Testis (tissue), 3 donors: ENCODE data around the gene CUBN. TPM values are rescaled to one million over a fixed set of nuclear protein-coding genes. Genes with fewer than 3 reads are reported as not detected.

Source experiments
- DNase-seq: peaks from one replicate; pipeline ENCODE4 v3.0.0-alpha.2; 2019
- H3K27ac ChIP-seq, 2 donors: fragments of 200-600 bp; sonication (generic); one replicate each; pipeline ENCODE4 v1.5.1; 2019
- H3K27me3 ChIP-seq: fragments of 200-600 bp; sonication (generic); one replicate; pipeline ENCODE4 v1.5.1; 2019
- H3K36me3 ChIP-seq: fragments of 200-600 bp; sonication (generic); one replicate; pipeline ENCODE4 v1.5.1; 2017; ENCODE audit warnings: low read depth; ENCODE audit errors: missing control alignments
- H3K4me1 ChIP-seq: fragments of 200-600 bp; sonication (generic); one replicate; pipeline ENCODE4 v1.5.1; 2019
- H3K4me3 ChIP-seq, 2 donors: fragments of 200-600 bp; sonication (generic); one replicate each; pipeline ENCODE4 v1.5.1; 2017 to 2019
- H3K9me3 ChIP-seq: fragments of 200-600 bp; sonication (generic); one replicate; pipeline ENCODE4 v1.5.1; 2017
- CTCF ChIP-seq, 3 experiments: fragments of 450-650 bp in 2 of 3; fragments of 200-600 bp in 1 of 3; sonication (generic) in 1 of 3; IDR thresholded peaks; one replicate each; pipeline ENCODE4 v1.5.1; 2016 to 2019; ENCODE audit warnings: antibody characterized with exemption in 3 of 3, mild to moderate bottlenecking in 2 of 3, moderate library complexity in 1 of 3
- POLR2A ChIP-seq: fragments of 450-650 bp; IDR thresholded peaks from one replicate; pipeline ENCODE4 v1.6.1; 2017; ENCODE audit warnings: antibody characterized with exemption, mild to moderate bottlenecking, moderate library complexity
- WGBS, 2 donors: methylation state at CpG; one replicate each; pipeline ENCODE4 v1.1.5; 2018; 5-methylcytosine and 5-hydroxymethylcytosine counted together
- intact Hi-C: fragments of 100-400 bp; cut with DNase I; formaldehyde crosslinking; loops from one replicate; pipeline ENCODE4 v1.15.1; 2023; ENCODE audit warnings: low total_unique reads
- polyA plus RNA-seq: library from polyadenylated mRNA; stranded (reverse); fragments of 350-450 nt; fragmentation: Illumina TruSeq; extraction: RNeasy Lipid Tissue Mini Kit (QIAGEN cat#74804); gene quantifications from one replicate; pipeline ENCODE4 v1.2.3, GENCODE V29; 2014; ENCODE audit warnings: low read depth, low replicate concordance; ENCODE audit not compliant: insufficient read depth
- total RNA-seq, 2 donors: library from RNA; depleted of rRNA; stranded (reverse); fragments of >200 nt; gene quantifications; one replicate each; pipeline ENCODE4 v1.2.3, GENCODE V29; 2016

The CUBN gene
- total and polyA plus RNA-seq, 3 donors from 2014 or later: 11.0 to 39.3 (median 19.2) TPM

- Histone ChIP-seq H3K4me1 (no peaks in the 10 kb centered on the region), H3K9me3 (no peaks in the 10 kb centered on the region), H3K27me3 (no peaks in the 10 kb centered on the region), H3K36me3 (no peaks in the 10 kb centered on the region), H3K27ac (no peak overlapping the region), H3K4me3 (no peak overlapping the region)
- intact Hi-C loops: no loop called here
- TF ChIP-seq POLR2A (no peak), CTCF (IDR thresholded peaks at IDR 0.05) (no peak)
- WGBS, 2 donors: 61 to 65% methylated on average over 8 of the region's 8 CpGs
- no peak for DNase-seq
Measured at GRCh38 chr10:16950656-16951601, 178.7 kb downstream of the CUBN start.

- H3K4me1 ChIP-seq: no peaks in the 10 kb centered on the region
- H3K9me3 ChIP-seq: no peaks in the 10 kb centered on the region
- 87 to 90% methylated on average over 11 of the region's 11 CpGs for whole genome bisulfite sequencing, 2 donors
- TF ChIP-seq POLR2A (no peak), CTCF (IDR thresholded peaks at IDR 0.05) (no peak)
- H3K4me3 ChIP-seq: no peak overlapping the region
- H3K36me3 ChIP-seq: no peaks in the 10 kb centered on the region
- no peak for DNase-seq
- no peaks in the 10 kb centered on the region for H3K27me3 ChIP-seq
- intact Hi-C loops: no loop called here
- no peak overlapping the region for H3K27ac ChIP-seq
Measured at GRCh38 chr10:16949816-16950215, 179.8 kb downstream of the CUBN start.

GRCh38 chr10:16948361-16948760 is 181.2 kb downstream of the CUBN start:
- intact Hi-C loops: no loop called here
- 87 to 96% methylated on average over 12 of the region's 12 CpGs for WGBS, 2 donors
- DNase-seq: no peak
- Histone ChIP-seq H3K4me1 (no peaks in the 10 kb centered on the region), H3K9me3 (no peaks in the 10 kb centered on the region), H3K27me3 (no peaks in the 10 kb centered on the region), H3K27ac (no peak overlapping the region), H3K36me3 (no peaks in the 10 kb centered on the region), H3K4me3 (no peak overlapping the region)
- no peak for TF ChIP-seq POLR2A
- no peak for TF ChIP-seq CTCF (IDR thresholded peaks at IDR 0.05)

- intact Hi-C loops: no loop called here
Measured at GRCh38 chr10:16947069-16947468, 182.5 kb downstream of the CUBN start.

More at GRCh38 chr10:16947069-16947468, 182.5 kb downstream of the CUBN start:
- Histone ChIP-seq H3K4me3 (no peak overlapping the region), H3K4me1 (no peaks in the 10 kb centered on the region), H3K27me3 (no peaks in the 10 kb centered on the region), H3K9me3 (no peaks in the 10 kb centered on the region), H3K27ac (no peak overlapping the region), H3K36me3 (no peaks in the 10 kb centered on the region)
- TF ChIP-seq CTCF (IDR thresholded peaks at IDR 0.05) (no peak), POLR2A (no peak)
- WGBS, 2 donors: 92 to 93% methylated on average over 5 of the region's 5 CpGs
- DNase-seq: no peak
